Parathyroid adenoma (tissue), 2 donors: ENCODE results near the gene RAB36.

Experiments
- H2AFZ ChIP-seq: fragments of 300-600 bp; sonication (generic); one replicate; pipeline ENCODE4 v1.7.0; 2017; ENCODE audit warnings: antibody characterized with exemption, mild to moderate bottlenecking
- H3K27ac ChIP-seq: fragments of 300-600 bp; sonication (generic); one replicate; pipeline ENCODE4 v1.7.0; 2017
- H3K27me3 ChIP-seq: fragments of 300-600 bp; sonication (generic); one replicate; pipeline ENCODE4 v1.7.0; 2017; ENCODE audit warnings: low read length; ENCODE audit not compliant: control insufficient read depth, insufficient read depth
- H3K36me3 ChIP-seq: fragments of 300-600 bp; sonication (generic); one replicate; pipeline ENCODE4 v1.7.0; 2017; ENCODE audit warnings: low read length; ENCODE audit not compliant: control insufficient read depth, insufficient read depth
- H3K4me1 ChIP-seq: fragments of 300-600 bp; sonication (generic); one replicate; pipeline ENCODE4 v1.7.0; 2017; ENCODE audit warnings: control low read depth
- H3K4me2 ChIP-seq: fragments of 300-600 bp; sonication (generic); one replicate; pipeline ENCODE4 v1.7.0; 2017; ENCODE audit warnings: low read length
- H3K4me3 ChIP-seq: fragments of 300-600 bp; sonication (generic); one replicate; pipeline ENCODE4 v1.7.0; 2017; ENCODE audit warnings: low read depth, low read length
- H3K79me2 ChIP-seq: fragments of 300-600 bp; sonication (generic); one replicate; pipeline ENCODE4 v1.7.0; 2017; ENCODE audit warnings: control low read depth
- H3K9ac ChIP-seq: fragments of 300-600 bp; sonication (generic); one replicate; pipeline ENCODE4 v1.7.0; 2017; ENCODE audit warnings: mild to moderate bottlenecking
- H3K9me3 ChIP-seq: fragments of 300-600 bp; sonication (generic); one replicate; pipeline ENCODE4 v1.7.0; 2017; ENCODE audit warnings: low read length; ENCODE audit not compliant: control insufficient read depth
- TF ChIP-seq, protein P1 (sequence below): fragments of 300-600 bp; sonication (generic); IDR thresholded peaks from one replicate; pipeline ENCODE4 v1.7.0; 2017; ENCODE audit warnings: antibody characterized with exemption, mild to moderate bottlenecking
- donor health status: primary hyperparathyroidism.

Gene RAB36

GRCh38 chr22:23121000-23121421 is 24.3 kb upstream of the RAB36 start:
- H3K27ac ChIP-seq, result no peak overlapping the region
- TF ChIP-seq, protein P1, sequence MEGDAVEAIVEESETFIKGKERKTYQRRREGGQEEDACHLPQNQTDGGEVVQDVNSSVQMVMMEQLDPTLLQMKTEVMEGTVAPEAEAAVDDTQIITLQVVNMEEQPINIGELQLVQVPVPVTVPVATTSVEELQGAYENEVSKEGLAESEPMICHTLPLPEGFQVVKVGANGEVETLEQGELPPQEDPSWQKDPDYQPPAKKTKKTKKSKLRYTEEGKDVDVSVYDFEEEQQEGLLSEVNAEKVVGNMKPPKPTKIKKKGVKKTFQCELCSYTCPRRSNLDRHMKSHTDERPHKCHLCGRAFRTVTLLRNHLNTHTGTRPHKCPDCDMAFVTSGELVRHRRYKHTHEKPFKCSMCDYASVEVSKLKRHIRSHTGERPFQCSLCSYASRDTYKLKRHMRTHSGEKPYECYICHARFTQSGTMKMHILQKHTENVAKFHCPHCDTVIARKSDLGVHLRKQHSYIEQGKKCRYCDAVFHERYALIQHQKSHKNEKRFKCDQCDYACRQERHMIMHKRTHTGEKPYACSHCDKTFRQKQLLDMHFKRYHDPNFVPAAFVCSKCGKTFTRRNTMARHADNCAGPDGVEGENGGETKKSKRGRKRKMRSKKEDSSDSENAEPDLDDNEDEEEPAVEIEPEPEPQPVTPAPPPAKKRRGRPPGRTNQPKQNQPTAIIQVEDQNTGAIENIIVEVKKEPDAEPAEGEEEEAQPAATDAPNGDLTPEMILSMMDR, result no peak
- H3K9ac ChIP-seq, result no peak overlapping the region
- no peaks in the 10 kb centered on the region for H3K79me2 ChIP-seq
- no peak overlapping the region for H3K4me2 ChIP-seq
- no peak overlapping the region for H2AFZ ChIP-seq
- no peaks in the 10 kb centered on the region for H3K4me1 ChIP-seq
- H3K27me3 ChIP-seq, result no peaks in the 10 kb centered on the region
- H3K36me3 ChIP-seq, result no peaks in the 10 kb centered on the region
- H3K4me3 ChIP-seq, result no peak overlapping the region
- no peaks in the 10 kb centered on the region for H3K9me3 ChIP-seq

DNA sequence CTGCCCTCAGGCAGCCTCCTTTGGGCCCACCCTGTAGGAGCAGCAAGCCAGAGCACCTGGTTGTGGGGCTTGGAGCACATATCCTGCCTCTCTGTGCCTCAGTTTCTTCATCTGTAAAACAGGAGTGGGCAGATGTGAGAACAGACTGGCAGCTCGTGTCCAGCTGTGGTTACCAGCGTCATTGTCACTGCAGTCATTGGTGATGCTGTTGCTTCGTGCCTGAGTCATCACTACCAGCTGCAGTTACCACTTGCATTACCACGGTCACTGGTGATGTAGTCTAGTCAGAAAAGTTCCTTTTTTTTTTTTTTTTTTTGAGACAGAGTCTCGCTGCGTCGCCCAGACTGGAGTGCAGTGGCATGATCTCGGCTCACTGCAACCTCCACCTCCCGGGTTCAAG is 23.9 kb upstream of the RAB36 start:
- H2AFZ ChIP-seq, result no peak overlapping the region
- H3K36me3 ChIP-seq, result no peaks in the 10 kb centered on the region
- no peaks in the 10 kb centered on the region for H3K9me3 ChIP-seq
- H3K79me2 ChIP-seq, result no peaks in the 10 kb centered on the region
- H3K27me3 ChIP-seq, result no peaks in the 10 kb centered on the region
- H3K4me1 ChIP-seq, result no peaks in the 10 kb centered on the region
- H3K4me3 ChIP-seq, result no peak overlapping the region
- no peak overlapping the region for H3K9ac ChIP-seq
- H3K4me2 ChIP-seq, result no peak overlapping the region
- no peak overlapping the region for H3K27ac ChIP-seq
- TF ChIP-seq, protein P1, result no peak

- no peaks in the 10 kb centered on the region for H3K79me2 ChIP-seq
- no peaks in the 10 kb centered on the region for H3K36me3 ChIP-seq
- H3K9ac ChIP-seq, result no peak overlapping the region
- H3K4me3 ChIP-seq, result no peak overlapping the region
- H3K27me3 ChIP-seq, result no peaks in the 10 kb centered on the region
- TF ChIP-seq, protein P1, result no peak
- no peak overlapping the region for H3K27ac ChIP-seq
- H3K9me3 ChIP-seq, result no peaks in the 10 kb centered on the region
- H2AFZ ChIP-seq, result no peak overlapping the region
- H3K4me1 ChIP-seq, result no peaks in the 10 kb centered on the region
- H3K4me2 ChIP-seq, result no peak overlapping the region
Observed at GRCh38 chr22:23122216-23122957, 22.9 kb upstream of the RAB36 start.

- Histone ChIP-seq H3K27me3 (no peaks in the 10 kb centered on the region), H3K79me2 (no peaks in the 10 kb centered on the region), H3K9ac (no peak overlapping the region), H3K27ac (no peak overlapping the region), H2AFZ (no peak overlapping the region), H3K4me3 (no peak overlapping the region), H3K9me3 (no peaks in the 10 kb centered on the region), H3K36me3 (no peaks in the 10 kb centered on the region), H3K4me1 (no peaks in the 10 kb centered on the region), H3K4me2 (no peak overlapping the region)
- TF ChIP-seq, protein P1, result no peak
Observed at GRCh38 chr22:23122992-23123803, 22.1 kb upstream of the RAB36 start.
